Activated CD4-positive, alpha-beta T cell treated with anti-CD3 and anti-CD28 coated beads for 24 hours (primary cell): Measurements from ENCODE around the gene CCDC30.

ENCODE experiments used
- DNase-seq, 2 donors: peaks; one replicate each; pipeline ENCODE4 v3.0.0-alpha.2; 2020; ENCODE audit warnings: low read depth in 2 of 2

CCDC30 gene

GRCh38 chr1:42462828-42463763 lies at the start of gene CCDC30:
Gene CCDC30 (plus strand): TSS chr1:42463286. CDS start chr1:42480552, 17,266 bp downstream.
- DNase-seq: peak; percentile 91

DNA sequence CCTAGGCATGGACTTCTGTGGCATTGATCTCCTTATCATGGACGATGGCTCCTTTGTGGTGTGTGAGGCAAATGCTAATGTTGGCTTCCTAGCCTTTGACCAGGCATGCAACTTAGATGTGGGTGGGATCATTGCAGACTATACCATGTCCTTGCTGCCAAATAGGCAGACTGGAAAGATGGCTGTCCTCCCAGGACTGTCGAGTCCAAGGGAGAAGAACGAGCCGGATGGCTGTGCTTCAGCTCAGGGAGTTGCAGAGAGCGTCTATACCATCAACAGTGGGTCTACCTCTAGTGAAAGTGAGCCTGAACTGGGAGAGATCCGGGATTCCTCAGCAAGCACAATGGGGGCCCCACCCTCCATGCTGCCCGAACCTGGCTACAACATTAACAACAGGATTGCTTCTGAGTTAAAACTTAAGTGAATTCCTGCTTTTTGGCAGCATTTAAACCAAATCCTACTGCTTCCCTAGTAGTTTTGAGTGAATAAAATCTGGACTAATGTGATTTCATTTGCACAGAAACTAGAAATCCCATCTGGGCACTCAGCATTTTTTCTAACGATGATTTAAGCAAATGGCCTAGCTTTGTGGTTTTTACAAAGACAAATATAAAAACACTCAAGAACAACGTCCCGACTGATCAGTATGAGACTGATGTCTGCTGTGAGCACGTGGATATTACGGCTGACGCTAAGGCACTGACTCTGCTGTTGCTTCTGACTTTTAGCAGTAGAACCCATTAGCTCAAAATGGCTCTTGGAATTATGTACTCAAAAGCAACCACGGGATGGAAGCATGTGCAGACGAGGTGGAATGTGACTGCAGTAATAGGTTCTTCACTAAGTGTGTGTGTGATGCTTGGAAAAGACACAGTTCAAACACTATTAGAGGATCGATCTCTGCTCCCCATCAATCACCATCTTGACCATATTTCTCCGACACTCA lies 48.3 kb upstream of the CCDC30 start:
- DNase-seq: no peak

- DNase-seq: no peak
These were observed 45.9 kb upstream of the CCDC30 start for GRCh38 chr1:42417166-42417565.

- no peak for DNase-seq
These were observed 44.6 kb upstream of the CCDC30 start for GRCh38 chr1:42418516-42418915.

DNA sequence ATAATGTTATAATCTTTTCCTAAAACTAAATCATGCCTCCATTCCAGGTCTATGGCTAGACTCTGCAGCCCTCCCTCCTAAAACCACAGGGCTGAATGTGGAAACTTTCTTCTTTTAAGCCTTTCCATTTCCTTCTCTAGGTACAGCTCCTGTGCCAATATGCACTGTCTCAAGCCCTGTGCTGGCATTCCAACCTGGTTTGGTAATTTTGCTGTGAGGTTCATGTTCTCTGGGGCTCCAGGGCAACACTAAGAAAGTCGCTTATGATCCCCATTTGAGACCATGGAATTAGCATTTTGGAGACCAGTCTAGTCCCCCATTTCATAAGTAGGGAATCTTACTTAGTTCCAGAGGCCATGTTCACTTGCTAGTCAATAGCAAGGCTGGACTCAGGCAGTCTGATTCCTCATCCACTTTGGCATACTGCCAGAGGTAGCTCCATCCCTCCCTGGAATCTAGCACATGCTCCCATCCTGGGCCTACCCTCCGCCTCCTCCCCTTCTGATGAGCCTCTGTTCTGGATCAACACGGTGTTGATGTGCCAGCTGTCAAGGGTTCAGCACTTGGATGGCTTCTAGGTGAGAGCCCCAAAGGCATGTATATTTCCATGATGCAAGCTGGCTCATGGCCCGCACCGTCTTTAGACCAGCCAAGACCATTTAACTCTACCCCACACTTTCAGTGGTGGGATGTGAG lies 43.8 kb upstream of the CCDC30 start:
- DNase-seq: no peak

DNA sequence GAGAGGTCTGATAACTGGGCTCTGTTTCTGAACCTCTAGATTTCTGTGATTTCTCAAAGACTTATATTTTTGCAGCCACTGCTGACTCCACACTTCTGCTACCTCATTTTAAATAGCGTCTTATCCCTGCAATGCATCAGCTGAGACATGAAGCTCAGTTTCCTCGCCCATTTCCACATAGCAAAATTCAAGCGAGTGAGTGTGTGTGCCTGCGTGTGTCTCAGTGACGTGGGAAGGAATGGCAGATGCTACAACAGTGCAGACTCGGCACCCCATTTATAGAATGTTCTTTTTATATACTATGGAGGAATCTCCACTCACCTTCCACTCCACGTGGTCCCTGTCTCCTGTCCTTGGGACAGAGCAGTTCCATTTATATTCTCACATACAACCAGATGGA lies 43.0 kb upstream of the CCDC30 start:
- no peak for DNase-seq

- DNase-seq: no peak
These were observed 42.0 kb upstream of the CCDC30 start for GRCh38 chr1:42420911-42421585.

- DNase-seq: no peak
These were observed 40.3 kb upstream of the CCDC30 start for GRCh38 chr1:42422737-42423136.

GRCh38 chr1:42423681-42424080 lies 39.4 kb upstream of the CCDC30 start:
- DNase-seq: no peak

- DNase-seq: no peak
These were observed 38.9 kb upstream of the CCDC30 start for GRCh38 chr1:42424201-42424600.

- DNase-seq: no peak
These were observed 35.8 kb upstream of the CCDC30 start for GRCh38 chr1:42427240-42427639.

DNA sequence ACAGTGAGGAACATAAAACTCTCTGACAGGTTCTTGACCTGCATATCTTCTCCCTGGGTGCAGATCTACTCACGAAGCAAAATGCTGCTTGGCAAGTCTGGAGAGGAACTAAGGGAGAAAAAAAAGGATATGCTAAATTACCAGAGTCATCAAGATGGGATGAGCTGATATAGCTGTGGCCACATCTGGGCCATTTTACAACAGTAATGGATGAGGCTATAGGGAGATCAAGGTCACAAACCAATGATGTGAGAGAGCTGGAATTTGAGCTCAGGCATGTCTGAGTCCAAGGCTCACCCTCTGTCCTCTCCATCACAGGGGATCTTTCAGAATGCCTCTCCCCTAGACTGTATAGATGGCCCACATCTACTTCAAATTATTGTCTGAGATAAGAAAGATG lies 33.5 kb upstream of the CCDC30 start:
- DNase-seq: no peak

DNA sequence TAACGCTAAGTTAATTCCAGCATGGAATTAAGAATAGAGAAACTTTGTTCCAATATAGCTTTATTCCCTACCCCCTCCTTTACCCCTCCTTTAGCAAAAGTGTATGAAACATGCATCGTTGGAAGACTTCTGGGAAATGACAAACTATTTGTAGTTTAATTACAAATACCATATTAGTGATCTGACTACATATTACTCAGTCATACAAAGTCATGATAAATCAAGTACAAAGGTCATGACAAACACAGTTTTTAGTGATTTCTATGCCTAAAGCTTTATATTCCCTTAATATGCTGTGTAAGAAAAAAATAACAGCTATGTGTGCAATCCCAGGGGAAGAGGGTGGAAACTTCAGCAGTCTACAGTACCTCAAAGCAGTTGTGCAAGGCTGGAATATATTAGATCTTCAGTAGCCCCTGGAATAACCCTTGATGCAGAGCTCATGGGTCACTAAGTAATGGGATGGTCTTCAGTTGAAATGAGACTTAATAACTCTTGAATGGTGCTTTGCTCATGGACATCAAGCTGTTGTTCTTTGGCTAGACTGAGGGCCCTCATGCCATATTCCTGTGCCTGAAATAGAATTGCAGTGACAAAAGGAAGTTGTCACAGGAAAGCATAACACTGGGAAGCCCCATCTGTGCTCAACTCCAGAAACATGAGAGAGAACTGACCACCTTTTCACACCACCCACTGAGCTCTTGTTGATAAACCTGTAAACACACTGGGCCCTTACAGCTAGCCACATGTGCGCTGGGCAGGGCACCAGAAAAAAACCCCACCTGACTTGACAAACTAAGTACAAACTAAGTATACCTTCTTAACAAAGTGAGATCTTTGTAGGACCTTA lies 32.6 kb upstream of the CCDC30 start:
- no peak for DNase-seq

DNA sequence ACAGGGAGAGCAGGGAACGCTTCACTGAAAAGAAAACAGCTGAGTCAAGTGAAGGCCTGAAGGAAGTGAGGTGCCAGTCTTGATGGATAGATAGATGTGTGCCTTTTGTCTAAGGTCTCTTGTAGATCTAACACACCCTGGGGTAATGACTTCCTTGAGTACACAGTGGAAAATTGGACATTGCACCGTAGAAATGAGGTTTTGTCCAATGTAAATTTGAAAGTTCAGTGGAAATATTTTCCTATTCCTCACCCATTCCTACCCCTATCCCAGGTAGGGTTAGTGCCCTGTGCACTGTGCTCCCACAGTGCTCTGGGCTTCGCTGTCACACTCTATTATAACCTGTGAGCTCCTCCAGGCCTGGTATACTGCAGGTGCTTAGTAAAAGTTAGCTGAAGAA lies 31.6 kb upstream of the CCDC30 start:
- no peak for DNase-seq

GRCh38 chr1:42432714-42433113 lies 30.4 kb upstream of the CCDC30 start:
- DNase-seq: no peak

DNA sequence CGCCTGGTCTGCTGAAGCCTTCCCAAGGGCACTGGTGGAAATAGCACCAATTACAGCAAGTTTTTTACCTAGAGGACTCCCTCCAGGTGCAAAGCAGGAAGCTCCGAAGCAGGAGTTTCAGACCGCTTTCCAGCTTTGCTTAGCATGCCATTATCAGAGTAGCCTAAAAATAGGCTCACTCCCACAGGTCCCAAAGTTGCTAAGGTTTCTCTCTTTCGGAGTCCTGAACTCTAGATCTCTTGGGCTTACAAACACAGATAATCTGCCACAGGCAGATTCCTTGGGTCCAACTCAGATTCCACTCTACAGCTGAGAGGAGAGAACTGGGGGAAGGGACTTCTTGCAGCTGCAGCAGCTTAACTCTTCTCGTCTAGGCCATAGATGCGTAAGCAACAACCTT lies 29.7 kb upstream of the CCDC30 start:
- no peak for DNase-seq

- no peak for DNase-seq
These were observed 28.7 kb upstream of the CCDC30 start for GRCh38 chr1:42434340-42434739.

DNA sequence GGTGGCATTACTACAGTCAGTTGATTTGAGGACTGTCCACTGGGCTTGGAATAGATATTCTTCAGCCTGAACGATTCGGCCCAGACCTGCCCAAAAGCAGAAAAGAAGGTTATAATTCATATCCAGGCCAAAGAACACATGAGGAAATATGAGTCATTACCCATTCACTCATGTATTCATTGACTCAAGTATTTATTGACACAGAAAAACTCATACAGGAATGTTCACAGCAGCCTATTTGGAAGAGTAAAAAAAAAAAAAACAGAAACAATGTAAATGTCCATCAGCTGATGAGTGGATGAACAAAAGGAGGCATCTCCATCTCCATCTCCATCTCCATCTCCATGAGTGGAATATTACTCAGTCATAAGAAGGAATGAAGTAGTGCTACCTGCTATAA lies 23.1 kb upstream of the CCDC30 start:
- no peak for DNase-seq

GRCh38 chr1:42442662-42443061 lies 20.4 kb upstream of the CCDC30 start:
- DNase-seq: no peak

- DNase-seq: no peak
These were observed 13.8 kb upstream of the CCDC30 start for GRCh38 chr1:42449256-42449655.
